ENCODE measurements around the gene AQP4. TPM values are rescaled to one million over a fixed set of nuclear protein-coding genes. Genes with fewer than 3 reads are reported as not detected.

The AQP4 gene
- total and polyA plus RNA-seq, 10 of the 15 experiments (the other 5 are each of a cell fraction or from before 2014, with no cell fraction given): 0.10 to 0.18 TPM; not detected in 8

DNA sequence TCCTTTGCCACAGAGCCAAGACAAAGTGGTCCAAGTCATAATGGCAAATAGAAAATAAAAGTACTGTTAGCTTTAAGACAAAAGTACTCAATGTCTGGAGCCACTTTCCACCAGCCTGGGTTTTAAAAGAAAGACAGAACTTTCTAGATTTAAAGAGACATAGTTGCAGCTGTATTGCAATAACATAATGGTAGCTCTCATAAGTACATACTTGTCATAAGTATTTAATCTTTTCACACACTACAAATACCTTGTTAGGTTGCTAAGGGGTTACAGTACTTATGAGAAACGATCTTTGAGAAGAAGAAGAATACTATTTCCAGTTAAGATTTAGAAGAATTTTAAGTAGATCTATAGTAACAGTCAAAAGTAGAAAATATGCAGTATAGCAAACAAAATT, 28.9 kb upstream of the AQP4 start:
- DNase-seq (ENCODE audit: low read depth, low spot score) (no peak), ATAC-seq (no peak), FAIRE-seq (no peak)
- BruUV-seq (replicated peaks): no TSS peak
- Histone ChIP-seq H3K9me3 (replicated peaks; ENCODE audit: control insufficient read depth, insufficient read depth, low read length) (no peaks in the 10 kb centered on the region), H2AFZ (ENCODE audit: control insufficient read depth, low read depth, low read length) (no peak overlapping the region), H3K4me2 (ENCODE audit: control insufficient read depth, insufficient read depth) (no peak overlapping the region), H3K27ac (ENCODE audit: control insufficient read depth, insufficient read depth) (no peak overlapping the region), H4K20me1 (ENCODE audit: control insufficient read depth, insufficient read depth) (no peaks in the 10 kb centered on the region), H3K36me3 (ENCODE audit: control insufficient read depth in 2 of 2, insufficient read depth in 2 of 2, low read length in 1 of 2) (no peaks in the 10 kb centered on the region), H3K9ac (ENCODE audit: control insufficient read depth, insufficient read depth, low read length) (no peak overlapping the region), H3K4me3 (no peak overlapping the region), H3K79me2 (ENCODE audit: control insufficient read depth, insufficient read depth, low read length) (no peaks in the 10 kb centered on the region), H3K4me1 (ENCODE audit: control insufficient read depth, insufficient read depth, low read length) (no peaks in the 10 kb centered on the region), H3K27me3 (replicated peaks in 1 of 2; ENCODE audit: control insufficient read depth in 2 of 2, insufficient read depth in 2 of 2, low read length in 1 of 2) (no peaks in the 10 kb centered on the region)
- whole genome bisulfite sequencing (ENCODE audit: insufficient coverage, insufficient replicate concordance, low lambda C conversion rate, missing lambda C conversion rate): 0% methylated on average over 1 of the region's 1 CpG
- in situ Hi-C loops (cut with MboI) (no loop called here), intact Hi-C loops (cut with micrococcal nuclease; ENCODE audit: unreplicated experiment) (no loop called here)
- SMC1A ChIA-PET (ENCODE audit: uncharacterized antibody, unreplicated experiment): no interaction called here
- POLR2A ChIA-PET: no interaction called here
- RAD21 ChIA-PET (ENCODE audit: unreplicated experiment): no interaction called here
- CTCF ChIA-PET: no interaction called here
- TF ChIP-seq MYC (IDR thresholded peaks at IDR 0.05; ENCODE audit: insufficient read depth, insufficient read length, insufficient replicate concordance, low read length, severe bottlenecking): no peak
- no peak for TF ChIP-seq SRF (IDR thresholded peaks at IDR 0.05; ENCODE audit: low read depth in 2 of 2, low read length in 2 of 2)
- TF ChIP-seq, protein P1, sequence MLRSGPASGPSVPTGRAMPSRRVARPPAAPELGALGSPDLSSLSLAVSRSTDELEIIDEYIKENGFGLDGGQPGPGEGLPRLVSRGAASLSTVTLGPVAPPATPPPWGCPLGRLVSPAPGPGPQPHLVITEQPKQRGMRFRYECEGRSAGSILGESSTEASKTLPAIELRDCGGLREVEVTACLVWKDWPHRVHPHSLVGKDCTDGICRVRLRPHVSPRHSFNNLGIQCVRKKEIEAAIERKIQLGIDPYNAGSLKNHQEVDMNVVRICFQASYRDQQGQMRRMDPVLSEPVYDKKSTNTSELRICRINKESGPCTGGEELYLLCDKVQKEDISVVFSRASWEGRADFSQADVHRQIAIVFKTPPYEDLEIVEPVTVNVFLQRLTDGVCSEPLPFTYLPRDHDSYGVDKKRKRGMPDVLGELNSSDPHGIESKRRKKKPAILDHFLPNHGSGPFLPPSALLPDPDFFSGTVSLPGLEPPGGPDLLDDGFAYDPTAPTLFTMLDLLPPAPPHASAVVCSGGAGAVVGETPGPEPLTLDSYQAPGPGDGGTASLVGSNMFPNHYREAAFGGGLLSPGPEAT (IDR thresholded peaks at IDR 0.05; ENCODE audit: low read depth): no peak
- TF ChIP-seq RBBP5 (conservative IDR thresholded peaks at IDR 0.05): no peak
- no peak for TF ChIP-seq ATF7 (IDR thresholded peaks at IDR 0.05; ENCODE audit: low read depth)
- TF ChIP-seq ZSCAN29 (IDR thresholded peaks at IDR 0.05): no peak
- TF ChIP-seq, protein P2, sequence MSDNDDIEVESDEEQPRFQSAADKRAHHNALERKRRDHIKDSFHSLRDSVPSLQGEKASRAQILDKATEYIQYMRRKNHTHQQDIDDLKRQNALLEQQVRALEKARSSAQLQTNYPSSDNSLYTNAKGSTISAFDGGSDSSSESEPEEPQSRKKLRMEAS (IDR thresholded peaks at IDR 0.05; ENCODE audit: low read depth, low read length): no peak
- TF ChIP-seq TCF12 (IDR thresholded peaks at IDR 0.05; ENCODE audit: low read depth, low read length): no peak
- no peak for TF ChIP-seq SMAD1 (IDR thresholded peaks at IDR 0.05; ENCODE audit: low read depth, partially characterized antibody)
- no peak for TF ChIP-seq TBL1XR1 (IDR thresholded peaks at IDR 0.05; ENCODE audit: low read depth, low read length)
- TF ChIP-seq, protein P3, sequence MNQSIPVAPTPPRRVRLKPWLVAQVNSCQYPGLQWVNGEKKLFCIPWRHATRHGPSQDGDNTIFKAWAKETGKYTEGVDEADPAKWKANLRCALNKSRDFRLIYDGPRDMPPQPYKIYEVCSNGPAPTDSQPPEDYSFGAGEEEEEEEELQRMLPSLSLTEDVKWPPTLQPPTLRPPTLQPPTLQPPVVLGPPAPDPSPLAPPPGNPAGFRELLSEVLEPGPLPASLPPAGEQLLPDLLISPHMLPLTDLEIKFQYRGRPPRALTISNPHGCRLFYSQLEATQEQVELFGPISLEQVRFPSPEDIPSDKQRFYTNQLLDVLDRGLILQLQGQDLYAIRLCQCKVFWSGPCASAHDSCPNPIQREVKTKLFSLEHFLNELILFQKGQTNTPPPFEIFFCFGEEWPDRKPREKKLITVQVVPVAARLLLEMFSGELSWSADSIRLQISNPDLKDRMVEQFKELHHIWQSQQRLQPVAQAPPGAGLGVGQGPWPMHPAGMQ (IDR thresholded peaks at IDR 0.05; ENCODE audit: borderline replicate concordance): no peak
- no peak for TF ChIP-seq NR2C1 (IDR thresholded peaks at IDR 0.05)
- TF ChIP-seq, protein P4, sequence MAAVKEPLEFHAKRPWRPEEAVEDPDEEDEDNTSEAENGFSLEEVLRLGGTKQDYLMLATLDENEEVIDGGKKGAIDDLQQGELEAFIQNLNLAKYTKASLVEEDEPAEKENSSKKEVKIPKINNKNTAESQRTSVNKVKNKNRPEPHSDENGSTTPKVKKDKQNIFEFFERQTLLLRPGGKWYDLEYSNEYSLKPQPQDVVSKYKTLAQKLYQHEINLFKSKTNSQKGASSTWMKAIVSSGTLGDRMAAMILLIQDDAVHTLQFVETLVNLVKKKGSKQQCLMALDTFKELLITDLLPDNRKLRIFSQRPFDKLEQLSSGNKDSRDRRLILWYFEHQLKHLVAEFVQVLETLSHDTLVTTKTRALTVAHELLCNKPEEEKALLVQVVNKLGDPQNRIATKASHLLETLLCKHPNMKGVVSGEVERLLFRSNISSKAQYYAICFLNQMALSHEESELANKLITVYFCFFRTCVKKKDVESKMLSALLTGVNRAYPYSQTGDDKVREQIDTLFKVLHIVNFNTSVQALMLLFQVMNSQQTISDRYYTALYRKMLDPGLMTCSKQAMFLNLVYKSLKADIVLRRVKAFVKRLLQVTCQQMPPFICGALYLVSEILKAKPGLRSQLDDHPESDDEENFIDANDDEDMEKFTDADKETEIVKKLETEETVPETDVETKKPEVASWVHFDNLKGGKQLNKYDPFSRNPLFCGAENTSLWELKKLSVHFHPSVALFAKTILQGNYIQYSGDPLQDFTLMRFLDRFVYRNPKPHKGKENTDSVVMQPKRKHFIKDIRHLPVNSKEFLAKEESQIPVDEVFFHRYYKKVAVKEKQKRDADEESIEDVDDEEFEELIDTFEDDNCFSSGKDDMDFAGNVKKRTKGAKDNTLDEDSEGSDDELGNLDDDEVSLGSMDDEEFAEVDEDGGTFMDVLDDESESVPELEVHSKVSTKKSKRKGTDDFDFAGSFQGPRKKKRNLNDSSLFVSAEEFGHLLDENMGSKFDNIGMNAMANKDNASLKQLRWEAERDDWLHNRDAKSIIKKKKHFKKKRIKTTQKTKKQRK (IDR thresholded peaks at IDR 0.05; ENCODE audit: low read depth, low read length): no peak
- TF ChIP-seq HDAC6 (IDR thresholded peaks at IDR 0.05; ENCODE audit: unreplicated experiment): no peak
- no peak for TF ChIP-seq SUPT20H (IDR thresholded peaks at IDR 0.05; ENCODE audit: borderline replicate concordance, control insufficient read depth, low read depth, low read length)
- no peak for TF ChIP-seq FOS (IDR thresholded peaks at IDR 0.05; ENCODE audit: borderline replicate concordance, extremely low read depth, insufficient read length)
- TF ChIP-seq, protein P5, sequence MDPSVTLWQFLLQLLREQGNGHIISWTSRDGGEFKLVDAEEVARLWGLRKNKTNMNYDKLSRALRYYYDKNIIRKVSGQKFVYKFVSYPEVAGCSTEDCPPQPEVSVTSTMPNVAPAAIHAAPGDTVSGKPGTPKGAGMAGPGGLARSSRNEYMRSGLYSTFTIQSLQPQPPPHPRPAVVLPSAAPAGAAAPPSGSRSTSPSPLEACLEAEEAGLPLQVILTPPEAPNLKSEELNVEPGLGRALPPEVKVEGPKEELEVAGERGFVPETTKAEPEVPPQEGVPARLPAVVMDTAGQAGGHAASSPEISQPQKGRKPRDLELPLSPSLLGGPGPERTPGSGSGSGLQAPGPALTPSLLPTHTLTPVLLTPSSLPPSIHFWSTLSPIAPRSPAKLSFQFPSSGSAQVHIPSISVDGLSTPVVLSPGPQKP (IDR thresholded peaks at IDR 0.05; ENCODE audit: low read depth, low read length): no peak

Measured in GM12878 (cell line).